Measurements from ENCODE around the gene SGMS1.
"Not testable (repeated sequence)": the region's sequence is repeated elsewhere in the genome, so short reads cannot be mapped to it uniquely, and the experiment has no call there.

The SGMS1 gene

DNA sequence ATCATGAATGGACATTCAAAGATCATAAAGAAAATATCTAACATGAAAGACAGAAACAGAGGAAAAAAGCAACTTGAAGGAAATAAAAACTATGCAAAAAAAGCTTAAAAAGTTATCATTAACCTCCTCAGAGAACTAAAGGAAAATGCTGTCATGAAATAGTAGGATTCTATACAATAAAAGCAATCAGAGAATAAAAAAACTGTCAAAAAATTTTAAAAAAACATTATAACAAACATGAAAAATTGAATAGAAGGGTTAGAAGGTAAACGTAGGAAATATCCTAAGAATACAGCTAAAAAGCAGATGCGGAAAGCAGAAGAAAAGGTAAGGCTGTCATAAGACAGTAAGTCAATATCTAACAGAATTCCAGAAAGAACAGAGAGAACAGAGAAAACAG is 44.8 kb downstream of the SGMS1 start:
- peak; percentile 51 for FAIRE-seq

DNA sequence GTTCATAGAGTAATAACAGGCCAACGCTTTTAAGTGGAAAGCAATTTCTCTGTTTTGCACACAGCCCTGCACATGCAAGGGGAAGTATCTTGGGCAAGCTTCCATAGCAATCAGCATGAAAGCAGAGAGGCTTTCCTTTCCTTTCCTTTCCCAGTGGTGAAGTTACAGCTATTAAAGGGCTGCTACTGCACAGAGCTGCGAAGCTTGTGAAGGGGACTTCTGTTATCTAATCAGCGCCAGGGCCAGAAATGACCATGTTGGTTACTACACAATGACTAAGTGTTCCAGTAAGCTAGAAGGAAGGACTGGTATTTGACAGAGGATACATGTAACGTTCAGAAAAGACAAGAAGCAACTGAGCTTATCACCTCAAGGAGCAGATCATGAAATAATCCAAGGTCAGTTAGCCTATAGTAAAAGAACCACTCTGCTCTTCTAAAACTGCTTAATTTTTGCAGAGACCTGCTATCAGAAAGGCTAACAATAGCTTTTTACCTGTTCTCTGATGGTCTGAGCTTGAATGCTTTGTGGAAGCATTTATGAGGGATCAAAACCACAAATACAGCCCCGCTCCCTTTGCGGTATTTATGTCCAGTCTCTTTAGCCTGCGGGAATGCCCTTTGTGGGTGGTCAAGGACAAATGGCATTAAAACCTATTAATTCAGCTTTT is 45.9 kb downstream of the SGMS1 start:
- FAIRE-seq = no peak

DNA sequence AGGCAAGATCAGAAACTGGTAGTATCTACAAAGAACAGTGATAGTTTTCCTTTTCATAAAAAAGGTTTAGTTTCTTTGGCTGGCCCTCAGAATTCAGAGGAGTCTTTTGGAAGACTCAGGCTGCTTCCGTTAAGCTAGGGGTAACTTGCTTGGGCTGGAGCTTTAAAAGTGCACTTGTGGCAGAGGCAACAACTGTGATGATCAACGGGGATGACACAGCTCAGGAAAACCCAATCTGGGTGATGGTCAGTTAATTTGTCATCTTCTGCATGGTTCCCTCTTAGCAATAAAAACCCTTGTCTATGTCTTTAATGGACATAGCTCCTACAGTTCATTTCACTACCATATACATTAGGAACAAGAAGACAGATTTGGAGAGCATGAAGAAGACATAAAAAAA is 46.7 kb downstream of the SGMS1 start:
- FAIRE-seq = no peak

- no peak for FAIRE-seq
Measured at GRCh38 chr10:50576245-50576815, 47.4 kb downstream of the SGMS1 start.

DNA sequence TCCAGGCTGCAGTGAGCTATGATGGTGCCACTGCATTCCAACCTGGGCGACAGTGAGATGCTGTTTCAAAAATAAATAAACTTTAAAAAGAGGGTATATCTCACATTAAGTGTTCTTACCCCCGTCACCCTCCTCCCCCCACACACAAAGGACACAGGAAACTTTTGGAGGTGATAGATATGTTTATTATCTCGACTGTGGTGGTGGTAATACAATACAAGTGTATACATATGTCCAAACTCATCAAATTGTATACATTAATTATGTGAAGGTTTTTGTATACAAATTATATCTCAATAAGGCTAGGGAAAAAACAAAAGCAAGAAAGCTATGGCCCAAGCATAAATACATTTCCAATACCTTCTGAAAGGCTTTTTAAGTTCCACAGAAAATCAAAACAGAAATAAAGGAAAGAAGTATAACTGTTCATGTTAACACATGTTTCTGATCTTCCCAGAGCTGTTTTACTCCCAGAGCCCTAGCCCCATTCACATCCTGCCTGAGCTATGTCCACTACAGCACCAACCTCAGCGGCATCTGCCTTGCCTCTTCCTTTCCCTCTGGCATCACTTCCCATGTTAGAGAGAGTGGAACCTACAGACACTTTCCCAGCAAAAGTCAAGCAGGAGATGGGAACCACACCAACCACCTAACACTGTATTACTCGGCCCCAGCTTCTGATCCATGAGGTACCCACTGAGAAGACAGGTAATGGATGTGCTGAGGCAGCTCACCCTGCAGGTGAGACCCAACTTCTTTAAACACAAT is 48.1 kb downstream of the SGMS1 start:
- FAIRE-seq = no peak

GRCh38 chr10:50574931-50575330 is 48.8 kb downstream of the SGMS1 start:
- no peak for FAIRE-seq

DNA sequence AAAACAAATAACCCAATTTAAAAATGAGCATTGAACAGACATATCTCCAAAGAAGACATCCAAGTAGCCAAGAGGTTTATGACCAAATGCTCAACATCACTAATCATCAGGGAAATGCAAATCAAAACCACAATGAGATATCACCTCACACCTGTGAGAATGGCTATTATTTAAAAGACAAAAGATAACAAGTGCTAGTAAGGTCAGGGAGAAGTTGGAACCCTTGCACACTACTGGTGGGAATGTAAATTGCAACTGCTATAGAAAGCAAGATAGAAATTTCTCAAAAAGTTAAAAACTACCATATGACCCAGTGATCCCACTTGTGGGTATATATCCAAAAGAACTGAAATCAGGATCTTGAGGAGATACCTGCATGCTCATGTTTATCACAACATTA is 49.5 kb downstream of the SGMS1 start:
- no peak for FAIRE-seq

DNA sequence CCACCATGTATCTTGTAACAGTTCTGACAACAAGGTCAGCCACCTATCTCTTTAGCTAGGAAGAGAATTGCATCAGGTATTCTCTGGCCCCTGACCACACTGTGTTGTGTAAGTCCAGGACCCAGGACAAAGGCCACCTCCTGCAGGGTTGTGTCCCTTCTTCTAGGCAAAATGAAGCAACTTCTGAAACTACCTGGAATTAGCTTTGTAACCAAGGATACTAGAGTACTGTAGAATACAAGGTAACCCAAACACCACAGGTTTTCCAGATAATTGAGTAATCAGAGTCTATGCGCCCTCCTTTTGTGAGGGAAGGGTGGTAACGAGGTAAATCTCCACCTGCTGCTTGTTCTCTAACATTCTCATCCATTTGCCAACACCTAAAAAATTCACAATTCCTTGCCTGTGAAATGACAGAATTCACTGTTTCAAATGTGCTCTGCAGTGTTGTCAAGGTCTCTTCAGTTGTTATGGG is 51.7 kb downstream of the SGMS1 start:
- no peak for FAIRE-seq

DNA sequence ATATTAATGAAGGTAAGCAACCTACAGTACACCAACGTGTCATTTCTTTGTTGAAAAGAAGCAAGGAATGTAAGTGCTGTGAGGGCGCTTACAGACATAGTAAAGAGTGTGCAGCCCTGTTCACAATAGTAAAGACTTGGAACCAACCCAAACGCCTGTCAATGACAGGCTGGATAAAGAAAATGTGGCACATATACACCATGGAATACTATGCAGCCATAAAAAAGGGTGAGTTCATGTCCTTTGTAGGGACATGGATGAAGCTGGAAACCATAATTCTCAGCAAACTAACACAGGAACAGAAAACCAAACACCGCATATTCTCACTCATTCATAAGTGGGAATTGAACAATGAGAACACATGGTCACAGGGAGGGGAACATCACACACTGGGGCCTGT is 55.0 kb downstream of the SGMS1 start:
- not testable (repeated sequence) for FAIRE-seq

- FAIRE-seq = no peak
Measured at GRCh38 chr10:50567384-50567783, 56.4 kb downstream of the SGMS1 start.

- no peak for FAIRE-seq
Measured at GRCh38 chr10:50566150-50566549, 57.6 kb downstream of the SGMS1 start.

DNA sequence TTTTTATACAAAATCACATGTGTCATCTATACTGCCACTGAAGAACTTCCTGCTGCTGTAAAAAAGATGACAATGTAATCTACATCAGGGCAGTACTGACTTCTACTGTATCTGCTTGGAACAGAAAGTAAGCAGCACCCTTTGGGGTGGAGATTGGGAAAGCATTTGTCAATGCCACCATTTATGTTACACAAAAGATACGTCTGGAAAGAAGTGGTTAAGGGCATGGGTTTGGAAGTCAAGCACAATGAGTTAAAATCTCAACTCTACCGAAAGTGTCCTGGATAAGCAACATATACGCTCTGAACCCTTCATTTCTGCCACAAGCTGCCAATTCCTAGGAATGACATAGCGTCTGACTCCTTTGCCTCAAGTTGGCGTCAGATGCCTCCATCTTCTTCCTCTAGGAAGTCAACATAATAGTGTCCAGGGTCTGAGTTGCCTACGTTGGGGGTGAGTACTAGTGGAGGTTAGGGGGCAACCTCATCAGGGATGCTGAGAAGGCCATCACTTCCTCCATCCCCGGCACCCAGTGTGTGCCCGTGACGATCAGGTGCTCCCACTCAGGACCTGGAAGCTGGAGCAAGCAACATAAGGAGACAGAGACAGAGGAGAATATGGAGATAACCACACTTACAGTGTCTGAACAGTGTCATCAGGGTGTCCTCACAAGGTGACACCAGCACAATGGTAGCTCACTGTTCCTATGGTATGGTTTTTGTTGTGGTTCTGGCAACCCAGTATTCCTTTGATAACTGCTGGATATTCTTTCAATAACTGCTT is 58.3 kb downstream of the SGMS1 start:
- no peak for FAIRE-seq

GRCh38 chr10:50563906-50564305 is 59.9 kb downstream of the SGMS1 start:
- no peak for FAIRE-seq

DNA sequence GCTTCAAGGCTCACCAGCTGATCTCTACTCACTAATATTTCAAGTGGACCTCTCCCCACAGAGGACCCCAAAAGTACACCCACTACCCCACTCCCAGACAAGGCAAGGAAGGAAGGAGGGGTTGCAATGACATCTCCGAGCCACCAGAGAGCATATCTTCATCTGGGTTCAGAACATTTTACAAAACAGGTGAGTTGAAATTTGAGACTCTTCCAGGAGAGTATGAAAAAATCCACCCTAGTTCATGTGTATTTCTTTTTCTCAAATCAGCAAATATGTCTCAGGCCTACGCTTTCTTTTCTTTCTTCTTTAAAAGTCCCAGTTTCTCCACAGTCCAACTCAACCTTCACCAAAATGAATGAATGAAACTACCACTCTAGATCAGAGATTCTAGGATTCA is 61.9 kb downstream of the SGMS1 start:
- no peak for FAIRE-seq

DNA sequence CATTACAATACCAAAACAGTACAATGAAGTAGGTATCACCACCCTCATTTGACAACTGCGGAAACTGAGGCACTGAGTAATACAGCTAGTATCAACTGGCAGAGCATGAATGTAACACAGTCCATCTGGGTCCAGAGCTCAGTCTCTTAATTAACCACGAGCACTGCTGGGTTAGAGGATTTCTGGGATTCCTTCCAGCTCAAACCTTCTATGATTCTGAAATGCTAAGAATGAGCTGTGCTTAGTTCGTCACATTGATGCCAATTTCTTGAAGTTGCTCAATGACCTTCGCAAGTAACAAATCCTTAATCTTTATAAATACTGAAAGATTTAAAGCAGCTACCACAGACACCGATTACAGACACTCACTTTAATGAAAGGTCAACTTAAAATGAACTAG is 62.5 kb downstream of the SGMS1 start:
- no peak for FAIRE-seq

- FAIRE-seq = no peak
Measured at GRCh38 chr10:50560370-50560769, 63.4 kb downstream of the SGMS1 start.

DNA sequence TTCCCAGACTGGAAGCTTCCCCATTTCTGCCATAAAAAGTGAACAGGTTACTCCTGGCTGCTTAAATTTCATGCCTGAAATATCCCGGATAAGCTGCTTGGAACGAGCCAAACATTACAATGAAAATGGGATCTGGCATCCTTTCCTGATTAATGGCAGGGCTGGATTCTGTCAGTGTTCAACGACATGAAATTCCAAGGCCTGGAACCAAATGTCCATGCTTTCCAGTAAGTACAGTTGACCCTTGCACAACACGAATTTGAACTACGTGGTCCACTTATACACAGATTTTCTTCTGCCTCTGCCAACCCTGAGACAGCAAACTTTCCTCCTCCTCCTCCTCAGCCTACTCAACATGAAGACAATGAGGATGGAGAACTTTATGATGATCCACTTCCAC is 65.4 kb downstream of the SGMS1 start:
- FAIRE-seq = no peak

DNA sequence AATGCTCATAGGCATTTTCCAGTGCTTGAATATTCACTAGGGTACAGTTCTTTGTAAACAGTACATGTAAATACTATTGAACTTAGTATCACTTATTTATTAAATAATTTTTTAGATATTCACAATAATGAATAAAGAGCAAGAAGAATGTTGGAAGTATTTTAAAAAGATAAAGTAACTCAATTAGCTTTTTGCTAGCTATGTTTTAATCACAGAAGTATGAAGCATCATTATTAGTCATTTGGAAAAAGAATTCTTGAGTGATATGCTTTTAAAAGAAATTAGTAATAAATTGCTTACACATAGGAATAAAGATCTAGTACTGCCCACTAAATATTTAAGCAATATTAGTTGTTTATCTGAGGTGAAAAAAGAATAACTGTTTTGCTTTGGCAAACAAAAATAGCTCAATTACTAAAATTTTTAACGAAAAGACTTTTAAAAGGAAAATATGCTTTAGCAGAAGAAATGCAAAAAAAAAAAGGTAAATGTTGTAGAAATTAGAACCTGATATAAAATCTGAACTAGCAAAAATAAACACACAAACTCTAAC is 66.5 kb downstream of the SGMS1 start:
- FAIRE-seq = peak; percentile 51

- FAIRE-seq = no peak
Measured at GRCh38 chr10:50556237-50557120, 67.3 kb downstream of the SGMS1 start.

DNA sequence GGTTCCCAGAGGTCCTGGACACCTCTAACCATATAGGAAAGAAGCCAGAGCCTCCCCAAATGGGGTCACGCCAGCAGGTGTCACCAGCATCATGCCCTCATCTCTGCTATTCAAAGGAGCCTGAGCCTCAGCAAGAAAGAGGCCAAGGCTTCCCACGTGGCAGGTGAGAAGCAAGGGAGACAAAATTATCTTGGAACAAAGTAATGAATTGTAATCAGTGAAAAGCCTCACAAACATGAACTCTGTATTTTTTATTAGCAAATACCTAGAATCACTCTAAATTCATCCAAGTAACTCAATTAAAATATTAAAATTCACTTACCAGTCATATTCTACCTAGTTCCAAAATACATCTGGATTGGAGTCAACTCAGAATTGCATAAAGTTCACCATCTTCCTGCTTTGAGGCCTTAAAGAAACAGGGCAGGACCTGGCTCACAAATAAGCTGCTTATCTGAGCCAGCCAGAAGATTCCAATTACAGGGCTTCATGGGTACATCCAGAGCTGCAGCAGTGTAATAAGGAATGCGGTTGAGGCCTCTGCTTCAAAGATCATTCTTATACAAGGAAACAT is 68.7 kb downstream of the SGMS1 start:
- FAIRE-seq = no peak

DNA sequence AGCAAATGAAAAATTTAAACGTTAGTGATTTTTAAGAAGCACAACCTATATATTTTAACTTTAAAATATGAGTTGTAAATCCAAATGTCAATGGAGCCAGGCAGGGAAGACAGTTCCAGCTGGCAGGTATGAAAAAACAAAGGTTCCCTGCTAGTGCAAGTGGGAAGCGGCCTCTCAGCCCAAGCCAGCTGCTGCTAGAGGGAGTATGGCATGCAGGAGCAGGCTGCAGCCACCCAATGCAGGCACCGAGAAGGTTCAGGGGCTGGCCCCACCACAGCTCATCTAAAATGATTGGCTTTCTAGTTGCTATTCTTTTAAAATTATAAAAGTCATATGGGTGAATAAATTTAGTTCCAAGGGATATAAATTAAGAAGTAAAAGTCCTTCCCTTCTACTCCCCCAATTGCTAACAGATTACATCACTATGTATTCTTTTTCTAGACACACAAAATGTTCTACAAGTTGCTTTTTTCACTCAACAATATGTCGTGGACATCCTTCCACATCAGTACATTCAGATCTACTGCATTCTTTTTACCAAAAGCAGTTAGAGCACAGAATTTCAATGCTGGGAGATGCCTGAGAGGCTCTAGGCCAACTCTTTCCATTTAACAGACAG is 69.3 kb downstream of the SGMS1 start:
- no peak for FAIRE-seq

All from colon (tissue), 2 donors.